DOHH2 (cell line): ENCODE results near the gene ZNF575.

Source experiments
- H3F3A ChIP-seq: fragments of 200-600 bp; sonication (generic), shearing (Covaris generic); 2 replicates; pipeline ENCODE4 v1.6.0; 2016; ENCODE audit warnings: antibody characterized with exemption, mild to moderate bottlenecking; ENCODE audit not compliant: control insufficient read depth, insufficient read depth
- H3K27ac ChIP-seq: fragments of 200-600 bp; sonication (generic); 2 replicates; pipeline ENCODE4 v1.5.1; 2014; ENCODE audit warnings: low read depth, mild to moderate bottlenecking, low read length, moderate library complexity
- H3K27me3 ChIP-seq: fragments of 200-600 bp; sonication (generic); 2 replicates; pipeline ENCODE4 v1.6.1; 2014; ENCODE audit warnings: mild to moderate bottlenecking, low read length, mixed read lengths; ENCODE audit not compliant: control insufficient read depth
- H3K36me3 ChIP-seq: fragments of 200-600 bp; sonication (generic); 2 replicates; pipeline ENCODE4 v1.6.1; 2014; ENCODE audit warnings: mild to moderate bottlenecking, low read length, moderate library complexity, mixed read lengths; ENCODE audit not compliant: control insufficient read depth
- H3K4me1 ChIP-seq: fragments of 200-600 bp; sonication (generic); 2 replicates; pipeline ENCODE4 v1.6.1; 2014; ENCODE audit warnings: mild to moderate bottlenecking, low read length, mixed read lengths; ENCODE audit not compliant: control insufficient read depth
- H3K4me2 ChIP-seq: fragments of 200-600 bp; sonication (generic); 2 replicates; pipeline ENCODE4 v1.6.0; 2014; ENCODE audit warnings: mild to moderate bottlenecking, low read length, moderate library complexity
- H3K4me3 ChIP-seq: fragments of 200-600 bp; sonication (generic); 2 replicates; pipeline ENCODE4 v1.5.1; 2014; ENCODE audit warnings: mild to moderate bottlenecking, low read length, mixed read lengths
- H3K79me2 ChIP-seq: fragments of 200-600 bp; sonication (generic); 2 replicates; pipeline ENCODE4 v1.6.1; 2014; ENCODE audit warnings: mild to moderate bottlenecking, low read length, mixed read lengths; ENCODE audit not compliant: control insufficient read depth
- H3K9me2 ChIP-seq: fragments of 200-600 bp; sonication (generic); replicated peaks from 2 replicates; pipeline ENCODE4 v1.6.1; 2014; ENCODE audit warnings: mild to moderate bottlenecking, low read length, mixed read lengths; ENCODE audit not compliant: control insufficient read depth
- H3K9me3 ChIP-seq: fragments of 200-600 bp; sonication (generic); 2 replicates; pipeline ENCODE4 v1.6.1; 2014; ENCODE audit warnings: antibody characterized with exemption, low read length, mixed read lengths; ENCODE audit not compliant: control insufficient read depth, insufficient read depth
- H4K20me1 ChIP-seq: fragments of 200-600 bp; sonication (generic); 2 replicates; pipeline ENCODE4 v1.6.0; 2014; ENCODE audit warnings: low read depth, mild to moderate bottlenecking, antibody characterized with exemption, low read length, moderate library complexity; ENCODE audit not compliant: control insufficient read depth, insufficient read depth
- CTCF ChIP-seq: fragments of 200-600 bp; sonication (generic); IDR thresholded peaks from one replicate; pipeline ENCODE4 v1.5.1; 2014; ENCODE audit warnings: antibody characterized with exemption, mild to moderate bottlenecking, low read depth, low read length; ENCODE audit not compliant: poor library complexity, severe bottlenecking
- EZH2phosphoT487 ChIP-seq: fragments of 200-600 bp; sonication (generic); IDR thresholded peaks from 2 replicates; pipeline ENCODE4 v1.6.1; 2017; ENCODE audit warnings: borderline replicate concordance, mild to moderate bottlenecking, antibody characterized with exemption, low read length, moderate library complexity, mixed read lengths

Gene ZNF575

GRCh38 chr19:43486412-43486811 is 46.6 kb upstream of the ZNF575 start:
- no peak overlapping the region for H3K4me2 ChIP-seq
- H3K27ac ChIP-seq = no peak overlapping the region
- no peaks in the 10 kb centered on the region for H3K36me3 ChIP-seq
- H4K20me1 ChIP-seq = no peaks in the 10 kb centered on the region
- no peaks in the 10 kb centered on the region for H3K4me1 ChIP-seq
- TF ChIP-seq EZH2phosphoT487 = no peak
- H3K27me3 ChIP-seq = no peaks in the 10 kb centered on the region
- no peaks in the 10 kb centered on the region for H3K9me3 ChIP-seq
- H3K4me3 ChIP-seq = no peak overlapping the region
- H3K9me2 ChIP-seq = no peaks in the 10 kb centered on the region
- no peaks in the 10 kb centered on the region for H3K79me2 ChIP-seq
- H3F3A ChIP-seq = no peaks in the 10 kb centered on the region

DNA sequence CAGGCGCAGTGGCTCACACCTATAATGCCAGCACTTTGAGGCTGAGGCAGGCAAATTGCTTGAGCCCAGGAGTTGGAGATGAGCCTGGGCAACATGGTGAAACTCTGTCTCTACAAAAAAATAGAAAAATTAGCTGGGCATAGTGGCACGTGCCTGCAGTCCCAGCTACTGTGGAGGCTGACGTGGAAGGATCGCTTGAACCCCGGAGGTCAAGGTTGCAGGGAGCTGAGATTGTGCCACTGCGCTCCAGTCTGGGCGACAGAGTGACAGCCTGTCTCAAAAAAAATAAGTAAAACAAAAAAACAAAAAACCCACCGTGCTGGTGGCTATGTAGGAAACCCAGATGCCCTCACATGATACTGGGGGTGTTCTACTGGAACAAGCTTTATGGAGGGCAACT is 44.8 kb upstream of the ZNF575 start:
- Histone ChIP-seq H3K4me2 (no peak overlapping the region), H3K9me3 (no peaks in the 10 kb centered on the region), H3K9me2 (no peaks in the 10 kb centered on the region), H3K79me2 (no peaks in the 10 kb centered on the region), H3K4me1 (no peaks in the 10 kb centered on the region), H3K27me3 (no peaks in the 10 kb centered on the region), H3K4me3 (no peak overlapping the region), H3K27ac (no peak overlapping the region), H3F3A (no peaks in the 10 kb centered on the region), H4K20me1 (no peaks in the 10 kb centered on the region), H3K36me3 (no peaks in the 10 kb centered on the region)
- TF ChIP-seq EZH2phosphoT487 (no peak), CTCF (no peak)

DNA sequence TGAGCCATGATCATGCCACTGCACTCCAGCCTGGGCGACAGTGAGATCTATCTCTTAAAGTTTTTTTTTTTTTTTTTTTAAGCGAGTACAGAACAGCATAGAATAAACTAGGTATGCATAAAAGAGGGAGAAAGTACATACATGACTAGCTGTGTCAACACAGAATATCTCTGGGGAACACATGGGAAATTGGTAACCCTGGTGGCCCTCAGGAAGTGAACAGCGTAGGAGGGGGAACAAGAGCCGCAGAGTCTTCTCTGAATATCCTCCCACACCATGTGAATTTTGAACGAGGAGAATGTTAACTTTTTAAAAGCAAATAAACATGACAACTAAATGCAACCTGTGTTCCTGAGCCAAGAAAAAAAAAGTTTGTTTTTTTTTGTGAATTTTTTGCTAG is 43.7 kb upstream of the ZNF575 start:
- no peak for TF ChIP-seq EZH2phosphoT487
- TF ChIP-seq CTCF = no peak
- Histone ChIP-seq H3K79me2 (no peaks in the 10 kb centered on the region), H3F3A (no peaks in the 10 kb centered on the region), H3K36me3 (no peaks in the 10 kb centered on the region), H3K9me3 (no peaks in the 10 kb centered on the region), H3K9me2 (no peaks in the 10 kb centered on the region), H3K27me3 (no peaks in the 10 kb centered on the region), H3K4me2 (no peak overlapping the region), H3K27ac (no peak overlapping the region), H3K4me3 (no peak overlapping the region), H4K20me1 (no peaks in the 10 kb centered on the region), H3K4me1 (no peaks in the 10 kb centered on the region)

- Histone ChIP-seq H3F3A (no peaks in the 10 kb centered on the region), H3K27me3 (no peaks in the 10 kb centered on the region), H3K4me1 (no peaks in the 10 kb centered on the region), H3K36me3 (no peaks in the 10 kb centered on the region), H4K20me1 (no peaks in the 10 kb centered on the region), H3K9me2 (no peaks in the 10 kb centered on the region), H3K4me2 (no peak overlapping the region), H3K27ac (no peak overlapping the region), H3K4me3 (no peak overlapping the region), H3K79me2 (no peaks in the 10 kb centered on the region), H3K9me3 (no peaks in the 10 kb centered on the region)
- TF ChIP-seq CTCF (no peak), EZH2phosphoT487 (no peak)
Observed at GRCh38 chr19:43489979-43490599, 42.9 kb upstream of the ZNF575 start.
